IMR-90 (cell line): ENCODE data around the gene MCF2L. TPM values are rescaled to one million over a fixed set of nuclear protein-coding genes. Genes with fewer than 3 reads are reported as not detected.

Experiments used
- ATAC-seq: fragments of 200-7000 bp; cut with Tn5 transposase; 2 replicates; pipeline ENCODE4 v1.9.1; 2020; ENCODE audit warnings: low read depth, mild to moderate bottlenecking, moderate library complexity
- BruUV-seq: library from RNA; stranded (reverse); fragments of 400-500 nt; replicated peaks from 2 replicates; lab custom pipeline; 2021; lab: Mats Ljungman, UMichigan
- CTCF ChIA-PET: fragments of 300-600 bp; formaldehyde crosslinking; extraction: SDS; loops from one replicate; lab custom pipeline; 2021; ENCODE audit warnings: antibody characterized with exemption; lab: Yijun Ruan, JAX
- POLR2A ChIA-PET: fragments of 300-600 bp; sonication (Branson Sonifier 250); formaldehyde crosslinking; loops from one replicate; lab custom pipeline; 2022; ENCODE audit warnings: antibody characterized with exemption; ENCODE audit not compliant: unreplicated experiment; lab: Charles Lee
- DNase-seq: peaks from one replicate; pipeline ENCODE4 v3.0.0; 2013
- H2AFZ ChIP-seq: replicated peaks from 2 replicates; pipeline ENCODE3; 2013; ENCODE audit warnings: low read length, mild to moderate bottlenecking; ENCODE audit not compliant: poor library complexity
- H2AK5ac ChIP-seq: 2 replicates; pipeline ENCODE4 v1.6.1; 2013; ENCODE audit warnings: low read depth, low read length, inconsistent platforms
- H2AK9ac ChIP-seq: replicated peaks from 2 replicates; pipeline ENCODE3; 2013; ENCODE audit warnings: mild to moderate bottlenecking, low read depth, low read length, moderate library complexity; ENCODE audit not compliant: poor library complexity
- H2BK120ac ChIP-seq: 2 replicates; pipeline ENCODE4 v1.6.1; 2013; ENCODE audit warnings: low read depth, low read length, inconsistent platforms
- H2BK15ac ChIP-seq: 3 replicates; pipeline ENCODE4 v1.6.1; 2013; ENCODE audit warnings: low read depth, low read length, inconsistent platforms
- H2BK20ac ChIP-seq: 2 replicates; pipeline ENCODE4 v1.6.1; 2013; ENCODE audit warnings: low read depth, mild to moderate bottlenecking, inconsistent platforms, low read length, moderate library complexity
- H2BK5ac ChIP-seq: 2 replicates; pipeline ENCODE4 v1.6.1; 2013; ENCODE audit warnings: mild to moderate bottlenecking, low read depth, low read length, inconsistent platforms; ENCODE audit not compliant: poor library complexity, severe bottlenecking
- H3K14ac ChIP-seq: replicated peaks from 2 replicates; pipeline ENCODE4 v1.6.1; 2013; ENCODE audit warnings: low read depth, low read length, inconsistent platforms
- H3K18ac ChIP-seq: 2 replicates; pipeline ENCODE4 v1.6.1; 2013; ENCODE audit warnings: low read depth, low read length, control low read depth
- H3K23ac ChIP-seq: 2 replicates; pipeline ENCODE4 v1.6.1; 2013; ENCODE audit warnings: low read depth, low read length, inconsistent platforms
- H3K27ac ChIP-seq: 2 replicates; pipeline ENCODE4 v1.5.1; 2013; ENCODE audit warnings: mild to moderate bottlenecking, control low read depth, low read length; ENCODE audit not compliant: insufficient read depth
- H3K27me3 ChIP-seq: 2 replicates; pipeline ENCODE4 v1.6.1; 2013; ENCODE audit warnings: low read length; ENCODE audit not compliant: control insufficient read depth, insufficient read depth
- H3K36me3 ChIP-seq: 2 replicates; pipeline ENCODE4 v1.6.1; 2013; ENCODE audit warnings: low read length, mixed read lengths; ENCODE audit not compliant: control insufficient read depth, insufficient read depth
- H3K4ac ChIP-seq: 2 replicates; pipeline ENCODE4 v1.6.1; 2013; ENCODE audit warnings: low read depth, low read length, inconsistent platforms
- H3K4me1 ChIP-seq: 2 replicates; pipeline ENCODE4 v1.6.1; 2013; ENCODE audit warnings: low read length, mixed read lengths; ENCODE audit not compliant: control insufficient read depth, insufficient read depth
- H3K4me2 ChIP-seq: 2 replicates; pipeline ENCODE4 v1.6.1; 2013; ENCODE audit warnings: low read depth, mild to moderate bottlenecking, control low read depth, low read length, moderate library complexity
- H3K4me3 ChIP-seq: 2 replicates; pipeline ENCODE4 v1.5.1; 2013; ENCODE audit warnings: low read depth, mild to moderate bottlenecking, control low read depth, low read length, moderate library complexity; ENCODE audit not compliant: insufficient read depth
- H3K56ac ChIP-seq: 2 replicates; pipeline ENCODE4 v1.6.1; 2013; ENCODE audit warnings: low read length, inconsistent platforms; ENCODE audit not compliant: insufficient read depth; ENCODE audit errors: extremely low read depth
- H3K79me1 ChIP-seq, 2 experiments: 2 replicates each; pipeline ENCODE4 v1.6.1; 2013; ENCODE audit warnings: low read length in 2 of 2, inconsistent platforms in 1 of 2, low read depth in 1 of 2
- H3K9ac ChIP-seq: 2 replicates; pipeline ENCODE4 v1.6.1; 2013; ENCODE audit warnings: low read depth, low read length, control low read depth
- H3K9me1 ChIP-seq: 2 replicates; pipeline ENCODE4 v1.6.1; 2013; ENCODE audit warnings: low read length, inconsistent platforms; ENCODE audit not compliant: insufficient read depth
- H3K9me3 ChIP-seq: 2 replicates; pipeline ENCODE4 v1.6.1; 2013; ENCODE audit warnings: low read length; ENCODE audit not compliant: control insufficient read depth, insufficient read depth
- H4K20me1 ChIP-seq: 2 replicates; pipeline ENCODE4 v1.6.1; 2013; ENCODE audit warnings: low read length, inconsistent platforms; ENCODE audit not compliant: insufficient read depth
- H4K5ac ChIP-seq: 2 replicates; pipeline ENCODE4 v1.6.1; 2013; ENCODE audit warnings: mild to moderate bottlenecking, low read depth, low read length, control low read depth
- H4K8ac ChIP-seq, 2 experiments: 2 replicates each; pipeline ENCODE4 v1.6.1; 2013; ENCODE audit warnings: low read depth in 2 of 2, low read length in 2 of 2, control low read depth in 1 of 2, inconsistent platforms in 1 of 2
- H4K91ac ChIP-seq: 2 replicates; pipeline ENCODE4 v1.6.1; 2013; ENCODE audit warnings: low read depth, low read length, inconsistent platforms; ENCODE audit not compliant: insufficient read depth
- USF2 ChIP-seq: fragments of 150-350 bp; IDR thresholded peaks from 2 replicates; pipeline ENCODE4 v1.6.1; 2017; ENCODE audit warnings: mild to moderate bottlenecking, antibody characterized with exemption, low read length, low read depth
- WGBS, 2 experiments: methylation state at CpG; one replicate each; pipeline versions ENCODE4 v1.1.5 to v1.1.7; 2013; ENCODE audit warnings: missing lambda C conversion rate in 2 of 2; ENCODE audit not compliant: insufficient read length in 1 of 2; ENCODE audit errors: extremely low coverage in 2 of 2; 5-methylcytosine and 5-hydroxymethylcytosine counted together
- dilution Hi-C: fragments of 300-500 bp; cut with HindIII; formaldehyde crosslinking; loops from one replicate; pipeline ENCODE4 v1.14.3; 2018; ENCODE audit warnings: low sequenced_read_pairs; ENCODE audit not compliant: unreplicated experiment
- in situ Hi-C: fragments of 300-500 bp; cut with MboI; formaldehyde crosslinking; loops from 3 replicates; pipeline ENCODE4 v1.14.3; 2019; ENCODE audit warnings: low sequenced_read_pairs, inconsistent platforms, mixed read lengths
- intact Hi-C: fragments of 100-400 bp; cut with micrococcal nuclease; formaldehyde crosslinking; loops from 2 replicates; pipeline ENCODE4 v1.10.0; 2022
- polyA plus RNA-seq, 3 experiments: library from polyadenylated mRNA; depleted of rRNA; stranded (reverse); fragments of >200 nt; gene quantifications; 2 replicates each; pipeline ENCODE4 v1.2.3, GENCODE V29; 2012; ENCODE audit warnings: low replicate concordance in 1 of 3
- total RNA-seq: library from RNA; depleted of rRNA; stranded (reverse); fragments of >200 nt; gene quantifications from 2 replicates; pipeline ENCODE4 v1.2.3, GENCODE V29; 2012

The MCF2L gene
- total and polyA plus RNA-seq, 2 of the 4 experiments (the other 2 are of a cell fraction) = 0.18 TPM; not detected in 1

DNA sequence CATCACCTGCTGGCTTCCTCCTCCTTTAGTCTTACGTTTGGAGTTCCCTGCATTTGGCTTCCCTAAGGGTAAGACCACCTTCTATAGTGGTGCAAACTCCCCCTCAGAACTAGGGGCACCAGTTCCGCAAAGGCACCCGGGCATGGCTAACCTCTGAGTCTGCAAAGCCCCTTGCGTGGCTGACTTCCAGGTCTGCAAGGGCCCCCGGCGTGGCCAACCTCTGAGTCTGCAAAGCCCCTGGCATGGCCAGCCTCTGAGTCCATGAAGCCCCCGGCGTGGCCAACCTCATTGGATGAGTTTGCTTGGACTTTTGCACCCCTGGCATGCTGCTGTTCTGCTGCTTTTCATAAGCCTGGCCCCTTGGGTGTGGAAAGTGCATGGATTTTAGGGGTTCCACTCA is 5.1 kb downstream of the MCF2L start:
- Histone ChIP-seq H2AK5ac (no peak overlapping the region), H4K5ac (no peak overlapping the region), H3K4me1 (no peaks in the 10 kb centered on the region), H3K56ac (no peak overlapping the region), H3K27me3 (peaks cover 57% of the 10 kb centered on the region), H2BK20ac (no peak overlapping the region), H3K27ac (no peak overlapping the region), H4K91ac (no peak overlapping the region), H3K36me3 (no peaks in the 10 kb centered on the region), H2BK5ac (no peak overlapping the region), H3K4ac (no peak overlapping the region), H3K9ac (no peak overlapping the region), H3K9me1 (no peaks in the 10 kb centered on the region), H3K4me3 (no peak overlapping the region), H3K4me2 (no peak overlapping the region), H3K79me1 (no peaks in the 10 kb centered on the region), H3K23ac (no peak overlapping the region), H2AFZ (no peak overlapping the region), H3K9me3 (peaks cover 7% of the 10 kb centered on the region), H2AK9ac (no peak overlapping the region), H3K14ac (no peak overlapping the region), H2BK15ac (no peak overlapping the region), H4K8ac (no peak overlapping the region), H3K18ac (no peak overlapping the region), H4K20me1 (no peaks in the 10 kb centered on the region), H2BK120ac (no peak overlapping the region)
- no peak for ATAC-seq
- BruUV-seq = no TSS peak
- TF ChIP-seq USF2 = no peak
- in situ Hi-C loops (no loop called here), intact Hi-C loops (no loop called here), dilution Hi-C loops (no loop called here)
- no peak for DNase-seq
- WGBS, 2 experiments = 90% methylated on average over 2 of the region's 8 CpGs; no CpG with 5 or more reads in 1 of the 2 experiments
- ChIA-PET CTCF (no interaction called here), POLR2A (no interaction called here)
